ENCODE results near the gene CDC7.
"Not testable (repeated sequence)": the region's sequence is repeated elsewhere in the genome, so short reads cannot be mapped to it uniquely, and the experiment has no call there.

CDC7 gene

DNA sequence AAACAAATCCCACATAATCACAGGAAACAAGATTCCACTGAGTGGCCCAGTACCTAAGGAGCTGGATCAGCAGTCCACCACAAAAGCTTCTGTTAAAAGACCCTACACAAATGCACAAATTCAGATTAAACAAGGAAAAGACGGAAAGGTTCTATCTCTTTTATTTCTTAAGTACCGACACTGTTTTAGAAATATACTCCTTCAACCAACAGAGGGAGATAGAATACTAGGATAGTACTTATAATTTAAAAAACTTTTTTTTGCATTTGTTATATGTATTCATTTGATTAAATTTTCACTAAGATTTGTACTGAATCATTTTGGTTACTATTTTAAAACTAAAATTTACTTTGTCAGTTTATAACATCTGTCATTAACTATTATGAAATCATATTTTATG lies 12.5 kb downstream of the CDC7 start:
- no peak for DNase-seq

DNA sequence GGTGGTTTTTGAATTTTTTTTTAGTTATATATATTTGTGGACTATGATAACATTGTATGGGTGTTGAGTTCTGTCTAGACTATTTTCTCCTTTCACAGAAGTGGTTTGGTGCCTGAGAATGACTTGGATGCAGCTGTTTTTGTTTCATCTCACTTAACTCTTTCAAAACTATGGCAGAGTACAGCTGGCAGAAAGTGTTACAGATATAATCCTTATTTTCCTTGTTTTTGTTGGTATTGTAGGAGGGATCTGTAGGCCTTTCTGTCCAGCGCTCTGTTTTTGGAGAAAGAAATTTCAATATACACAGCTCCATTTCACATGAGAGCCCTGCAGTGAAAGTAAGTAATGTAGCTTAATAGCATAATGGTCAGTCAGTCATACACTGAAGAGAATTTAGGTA lies 13.1 kb downstream of the CDC7 start:
- DNase-seq = no peak

DNA sequence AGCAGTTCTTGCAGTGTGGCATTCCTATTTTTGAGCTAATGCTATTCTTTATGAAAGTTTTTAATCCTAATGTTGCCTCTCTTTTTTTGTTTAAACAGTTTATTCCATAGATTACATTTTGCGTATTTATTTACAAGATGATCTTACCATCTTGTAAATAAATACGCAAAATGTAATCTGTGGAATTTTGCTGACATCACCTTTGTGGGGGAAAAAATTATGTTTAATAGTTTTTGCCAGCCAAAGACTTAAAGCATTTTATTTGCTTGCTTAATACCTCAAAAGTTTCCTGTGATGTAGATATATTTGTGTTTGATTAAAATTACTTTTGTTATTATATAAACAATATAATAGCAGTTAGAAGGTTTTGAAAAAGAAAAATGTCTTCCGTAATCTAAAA lies 15.3 kb downstream of the CDC7 start:
- no peak for DNase-seq

DNA sequence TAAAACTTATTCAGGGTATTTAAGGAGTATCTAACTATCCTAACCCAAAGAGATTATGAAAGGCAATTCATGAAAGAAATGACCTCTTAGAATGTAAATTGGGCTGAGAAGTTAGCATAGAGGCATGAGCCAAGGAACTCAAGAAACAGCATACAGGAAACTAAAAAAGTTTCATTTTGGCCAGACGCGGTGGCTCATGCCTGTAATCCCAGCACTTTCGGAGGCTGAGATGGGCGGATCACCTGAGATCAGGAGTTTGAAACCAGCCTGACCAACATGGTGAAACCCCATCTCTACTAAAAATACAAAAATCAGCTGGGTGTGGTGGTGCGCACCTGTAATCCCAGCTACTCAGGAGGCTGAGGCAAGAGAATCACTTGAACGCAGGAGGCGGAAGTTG lies 16.0 kb downstream of the CDC7 start:
- not testable (repeated sequence) for DNase-seq

DNA sequence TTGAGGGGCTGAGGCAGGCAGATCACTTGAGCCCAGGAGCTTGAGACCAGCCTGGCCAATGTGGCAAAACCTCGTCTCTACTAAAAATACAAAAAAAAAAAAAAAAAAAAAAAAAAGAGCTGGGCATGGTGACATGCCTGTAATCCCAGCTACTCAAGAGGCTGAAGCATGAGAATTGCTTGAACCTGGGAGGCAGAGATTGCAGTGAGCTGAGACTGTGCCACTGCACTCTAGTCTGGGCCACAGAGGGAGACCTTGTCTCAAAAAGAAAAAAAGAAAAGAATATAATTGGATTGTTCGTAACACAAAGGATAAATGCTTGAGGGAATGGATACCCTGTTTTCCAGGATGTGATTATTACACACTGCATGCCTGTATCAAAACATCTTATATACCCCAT lies 18.5 kb downstream of the CDC7 start:
- not testable (repeated sequence) for DNase-seq

DNA sequence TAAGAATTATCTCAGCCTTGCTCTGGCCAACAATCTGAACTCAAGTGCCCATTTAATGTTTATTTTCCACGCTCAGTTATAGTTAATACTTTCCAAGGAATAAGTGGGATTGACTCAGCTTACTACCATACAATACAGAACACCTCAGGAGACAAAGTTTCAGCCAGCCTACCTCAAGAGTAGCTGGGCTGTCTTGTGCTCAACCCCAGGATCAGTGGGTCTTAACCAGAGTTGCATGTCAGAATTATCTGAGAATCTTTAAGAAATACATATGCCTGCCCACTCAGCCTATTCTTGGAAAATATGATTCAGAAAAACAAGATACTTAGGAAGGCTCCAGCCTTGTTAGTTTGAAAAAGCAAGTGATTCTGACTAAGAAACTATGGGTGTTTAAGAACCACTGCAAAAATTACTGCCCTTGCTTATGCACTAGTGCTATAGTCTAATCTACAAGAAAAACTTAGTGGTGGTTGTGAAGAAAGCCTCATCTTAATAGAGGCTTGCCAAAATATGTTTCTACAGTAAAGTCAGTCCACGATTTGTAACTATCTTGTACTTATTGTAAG lies 20.4 kb downstream of the CDC7 start:
- no peak for DNase-seq

DNA sequence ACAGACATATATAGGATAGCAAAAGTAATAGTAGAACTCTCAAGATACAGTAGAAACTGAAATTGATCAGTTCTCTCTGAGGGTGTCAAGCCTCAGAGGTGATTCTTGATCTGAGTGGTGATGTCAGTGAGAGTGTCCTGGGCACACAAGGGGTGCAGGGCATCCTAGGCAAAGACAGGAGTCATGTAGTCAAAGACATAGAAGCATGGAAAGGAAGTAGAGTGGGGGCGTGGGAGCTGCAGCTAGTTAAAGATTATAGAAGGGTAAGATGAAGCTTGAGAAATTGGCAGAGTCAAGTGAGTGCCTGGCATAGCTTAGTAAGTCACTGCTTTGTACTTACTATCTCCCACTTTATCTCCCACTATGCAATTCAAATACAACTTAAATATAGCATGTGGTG lies 22.8 kb downstream of the CDC7 start:
- DNase-seq = no peak

DNA sequence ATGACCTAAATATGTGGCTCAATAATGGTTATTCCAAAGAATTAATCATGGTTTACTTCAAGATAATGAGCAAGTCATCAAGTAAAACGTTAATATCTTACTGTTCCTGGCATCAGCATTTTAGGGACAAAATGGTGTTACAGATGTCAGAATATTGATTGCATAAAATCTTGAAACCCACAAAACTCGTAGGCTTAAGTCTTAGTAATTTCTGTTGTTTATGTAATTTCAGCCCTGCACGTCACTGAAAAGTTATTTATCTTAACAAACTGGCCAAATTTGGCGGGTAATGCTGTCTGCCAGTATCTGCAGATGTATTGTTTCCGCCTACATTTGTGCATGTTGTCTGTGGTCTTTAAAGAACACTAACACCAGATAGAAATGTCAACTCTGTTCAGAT lies 25.8 kb downstream of the CDC7 start:
- DNase-seq = no peak

DNA sequence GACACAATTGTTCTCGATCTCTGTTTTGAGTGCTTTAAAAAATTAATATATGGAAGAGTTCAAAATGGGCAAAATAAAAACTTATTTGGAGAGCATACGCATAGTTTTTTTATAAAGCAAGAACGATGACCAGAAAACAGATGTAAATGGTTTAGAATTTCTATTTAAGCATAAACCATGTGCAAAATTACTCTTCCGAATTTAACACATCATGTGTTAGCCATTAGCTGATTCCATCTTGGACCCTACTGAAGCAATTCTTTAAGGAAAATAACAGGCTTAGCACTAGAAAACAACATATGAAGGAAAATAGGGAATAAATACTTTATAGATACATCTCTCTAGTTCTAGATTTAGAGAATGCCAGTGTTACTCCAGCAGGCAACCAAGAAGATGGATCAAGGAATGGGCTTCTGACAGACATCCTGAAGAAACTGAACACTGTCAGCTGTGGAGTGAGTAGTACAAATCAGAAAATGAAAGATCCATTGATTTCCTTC lies 26.7 kb downstream of the CDC7 start:
- no peak for DNase-seq

DNA sequence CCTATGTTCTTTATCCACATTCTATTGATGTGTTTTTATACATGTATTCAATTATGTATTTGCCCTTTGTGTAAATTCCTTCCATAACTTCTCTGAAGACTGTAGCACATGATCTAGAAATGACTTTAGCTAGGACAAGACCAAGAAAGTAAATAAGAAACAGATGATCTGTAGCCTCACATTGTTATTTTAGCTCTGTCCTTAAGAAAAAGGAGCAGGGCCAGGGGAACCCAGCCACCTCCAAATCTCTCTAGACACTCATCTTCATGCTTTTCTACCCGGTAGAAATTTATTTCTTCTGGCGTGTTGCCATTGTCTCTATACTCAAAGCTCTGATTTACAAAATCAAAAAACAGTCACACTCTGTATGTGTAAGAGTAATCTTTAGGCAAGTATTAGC lies 27.1 kb downstream of the CDC7 start:
- DNase-seq = no peak

DNA sequence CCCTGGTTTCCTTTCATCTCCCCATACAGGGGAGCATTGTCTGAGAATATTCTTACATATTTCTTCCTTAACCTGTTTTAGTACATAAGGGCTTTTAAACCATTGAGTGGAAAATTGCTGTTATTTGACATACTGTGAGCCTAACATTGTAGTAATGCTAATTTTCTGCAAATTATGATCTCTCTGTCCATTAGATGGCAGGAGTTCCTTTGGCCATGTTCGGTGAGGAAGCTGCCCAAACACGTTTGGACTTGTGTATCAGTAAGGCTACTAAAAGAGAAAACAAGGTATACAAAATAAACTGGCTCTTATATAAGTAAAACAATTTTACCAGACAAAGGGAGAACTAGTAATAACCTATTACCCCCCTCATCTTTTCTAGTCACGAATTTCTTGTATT lies 29.2 kb downstream of the CDC7 start:
- DNase-seq = no peak

DNA sequence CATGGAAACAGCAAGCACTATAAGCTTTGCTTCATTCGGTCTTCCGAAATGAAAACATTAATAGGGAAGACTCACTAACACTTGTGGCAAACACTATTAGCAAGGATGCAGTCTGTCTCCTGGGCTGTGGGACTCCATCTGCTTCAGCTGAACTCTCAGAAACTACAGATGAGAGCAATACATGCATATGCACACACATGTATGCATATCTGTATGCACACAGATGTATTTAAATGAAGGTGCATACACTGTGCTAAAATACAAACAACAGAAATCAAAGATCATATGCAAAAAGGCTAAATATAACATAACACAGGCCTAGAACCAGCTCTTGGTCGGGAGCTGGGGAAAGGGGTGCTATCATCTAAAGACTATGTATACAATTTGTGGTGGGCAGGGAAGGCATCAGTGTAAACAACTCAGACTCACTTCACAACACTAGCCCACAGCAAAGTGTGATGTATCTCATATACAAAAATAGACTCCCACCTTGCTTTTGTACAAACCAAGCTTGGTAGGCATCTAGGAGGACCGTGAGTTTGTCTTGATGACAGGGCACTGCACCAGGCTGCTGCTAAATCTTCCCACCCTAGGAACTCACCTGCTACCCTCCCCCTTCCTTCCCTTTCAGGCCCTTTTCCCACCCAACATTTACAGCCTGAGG lies 32.8 kb downstream of the CDC7 start:
- DNase-seq = no peak

DNA sequence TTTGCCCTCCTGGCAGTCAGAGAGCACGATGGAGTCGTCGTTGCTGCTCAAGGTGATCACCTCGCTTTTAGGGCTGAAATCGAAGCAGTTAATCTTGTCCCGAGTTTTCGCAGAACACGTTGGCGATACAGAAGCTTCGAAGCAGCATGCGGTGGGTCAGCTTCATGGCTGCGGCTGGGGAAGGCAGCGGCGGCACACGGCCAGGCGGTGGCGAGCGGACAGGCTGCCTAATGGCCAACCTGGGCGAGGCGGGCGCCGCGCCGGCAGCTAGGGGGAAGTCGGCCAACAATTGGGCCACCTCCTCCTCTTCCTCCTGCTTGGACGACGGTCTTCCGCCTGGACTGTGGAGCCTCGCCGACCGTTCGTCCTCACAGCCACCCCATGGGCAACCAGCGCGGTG lies 34.8 kb downstream of the CDC7 start:
- no peak for DNase-seq

DNA sequence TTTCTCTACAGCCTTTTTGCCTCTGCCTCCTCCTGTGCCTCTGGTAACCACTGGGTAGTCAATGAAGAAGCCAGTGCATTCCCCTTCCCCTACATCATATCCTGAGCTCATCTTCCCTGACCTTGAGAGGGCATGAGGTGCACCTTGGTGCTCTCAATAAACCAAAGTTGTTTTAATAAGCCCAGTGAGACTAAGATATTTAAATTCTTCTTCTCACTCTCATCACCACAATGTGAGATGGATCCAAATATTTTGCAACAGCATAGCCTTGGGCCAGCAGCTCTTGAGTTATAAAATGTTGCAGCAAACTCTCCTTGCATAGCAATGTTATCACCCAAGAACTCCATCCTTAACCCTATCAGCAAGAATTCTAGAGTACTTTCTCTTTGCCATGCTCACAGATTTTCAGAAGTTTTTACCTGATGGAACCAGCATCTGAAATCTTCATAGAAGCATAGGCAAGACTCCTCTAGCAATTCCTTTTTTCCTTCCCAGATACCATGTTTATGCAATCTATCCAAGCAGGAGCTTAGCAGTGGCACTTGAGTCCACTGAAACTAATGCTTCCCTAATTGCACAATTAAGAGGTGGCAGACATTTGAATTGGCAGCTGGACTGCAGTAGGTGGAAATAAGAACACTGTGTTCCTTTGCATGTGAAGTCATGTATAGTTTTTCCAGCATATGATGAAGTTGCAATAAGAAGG lies 36.8 kb downstream of the CDC7 start:
- DNase-seq = no peak

DNA sequence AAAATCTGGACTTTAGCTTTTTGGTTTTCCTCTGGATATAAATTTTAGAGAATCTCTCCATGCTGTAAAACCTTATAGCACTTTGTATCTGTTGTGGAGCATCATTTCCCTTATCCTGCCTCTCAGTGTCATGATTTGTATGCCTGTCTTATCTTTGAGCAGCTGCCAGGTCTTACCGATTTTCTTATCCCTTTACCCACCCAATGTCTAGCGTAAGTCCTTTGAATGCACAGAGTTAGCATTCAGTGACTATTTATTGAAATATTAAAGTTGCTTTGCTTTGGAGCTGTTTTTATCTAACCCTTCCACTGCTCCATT lies 37.3 kb downstream of the CDC7 start:
- DNase-seq = no peak

DNA sequence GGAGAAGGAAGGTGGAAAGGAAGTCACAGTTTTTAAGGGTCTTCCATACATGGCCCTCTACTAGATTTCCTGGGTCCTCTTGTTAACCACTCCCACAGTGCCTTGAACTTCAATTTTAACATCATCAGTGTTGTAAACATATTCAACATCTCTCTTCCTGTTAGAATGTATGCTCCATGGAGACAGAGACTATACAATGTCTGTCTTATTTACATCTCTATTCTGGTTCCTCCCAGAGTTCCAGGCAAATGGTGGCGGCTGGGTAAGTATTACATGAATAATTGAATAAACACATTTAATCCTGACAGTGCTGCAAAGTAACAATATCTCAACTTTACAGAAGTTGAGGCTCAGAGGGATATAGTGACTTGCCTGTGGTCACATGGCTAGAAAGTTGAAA lies 40.3 kb downstream of the CDC7 start:
- no peak for DNase-seq

DNA sequence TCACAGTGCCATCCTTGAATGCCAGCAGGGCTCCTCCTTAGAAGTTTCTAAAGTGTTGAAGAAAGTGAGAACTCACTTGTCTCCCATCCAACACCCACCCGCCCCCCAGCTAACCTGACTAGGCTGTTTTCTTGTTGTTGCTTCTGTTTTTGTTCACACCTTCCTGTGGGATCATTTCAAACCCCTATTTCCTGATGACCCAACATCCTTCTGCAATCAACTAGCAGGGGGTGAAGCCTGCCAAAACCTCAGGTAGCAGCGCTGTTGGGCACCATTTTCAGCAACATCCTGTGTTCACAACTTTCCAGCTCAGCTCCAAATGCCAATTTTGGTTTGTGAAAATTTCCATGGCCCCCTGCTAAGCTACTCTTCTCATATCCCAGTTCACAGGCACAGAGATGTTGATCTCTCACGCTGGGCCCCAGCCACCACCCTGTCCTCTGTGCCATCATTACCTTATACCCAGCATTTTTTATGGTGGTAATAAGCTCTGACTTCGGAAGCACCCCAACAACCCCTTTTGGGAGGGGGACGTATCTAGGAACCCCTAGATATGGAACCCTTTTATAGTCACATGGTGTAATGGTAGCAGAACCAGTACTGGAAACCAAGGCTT lies 41.4 kb downstream of the CDC7 start:
- no peak for DNase-seq

DNA sequence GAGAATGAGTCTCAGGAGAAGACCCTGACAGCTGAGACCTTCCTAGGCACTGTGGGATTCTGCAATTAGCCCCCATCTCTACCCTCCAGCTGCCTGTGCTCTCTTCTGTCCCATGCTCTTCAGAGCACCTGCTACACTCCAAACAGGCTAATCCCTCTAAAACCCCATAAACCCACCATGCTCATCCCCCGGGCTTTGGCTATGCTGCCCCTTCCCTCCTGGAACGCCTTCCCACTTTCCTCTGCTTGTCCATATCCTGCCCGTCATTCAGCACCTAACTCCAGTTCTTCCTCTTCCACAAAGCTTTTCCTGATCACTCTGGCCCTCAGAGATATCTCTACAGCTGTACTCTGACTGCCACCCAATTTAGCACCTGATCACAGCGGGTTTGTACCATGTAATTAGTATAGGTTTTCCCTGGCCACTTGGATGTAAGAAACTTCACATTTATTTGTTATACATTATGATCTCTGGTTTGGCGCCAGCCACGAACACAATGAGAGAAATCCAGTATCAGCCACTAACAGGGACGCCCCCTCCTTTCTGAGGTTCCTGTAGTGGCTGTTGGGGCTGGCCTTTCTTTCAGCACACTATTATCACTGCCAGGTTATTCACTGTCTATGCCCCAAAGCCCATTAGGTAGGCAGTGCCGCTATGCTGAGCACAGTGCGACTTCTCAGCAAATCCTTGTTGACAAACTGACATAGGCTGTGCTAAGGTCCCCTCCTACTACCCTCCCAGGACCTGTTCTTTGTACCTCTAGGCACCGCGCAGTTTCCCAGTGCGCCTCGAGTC lies 45.1 kb downstream of the CDC7 start:
- no peak for DNase-seq

DNA sequence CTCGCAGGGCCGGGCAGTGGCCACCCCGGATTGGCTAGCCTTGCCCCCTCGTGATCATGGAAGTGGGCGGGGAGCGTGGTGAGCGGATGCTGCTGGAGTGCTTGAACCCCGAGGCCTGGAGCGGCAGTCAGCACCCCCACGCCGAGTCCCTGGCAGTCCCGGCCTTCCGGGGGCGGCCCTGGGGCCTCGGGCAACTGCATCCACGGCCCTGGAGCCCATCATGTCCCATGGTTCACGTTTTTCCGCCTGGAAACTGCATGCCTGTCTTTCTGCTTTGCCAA lies 45.6 kb downstream of the CDC7 start:
- DNase-seq = no peak

DNA sequence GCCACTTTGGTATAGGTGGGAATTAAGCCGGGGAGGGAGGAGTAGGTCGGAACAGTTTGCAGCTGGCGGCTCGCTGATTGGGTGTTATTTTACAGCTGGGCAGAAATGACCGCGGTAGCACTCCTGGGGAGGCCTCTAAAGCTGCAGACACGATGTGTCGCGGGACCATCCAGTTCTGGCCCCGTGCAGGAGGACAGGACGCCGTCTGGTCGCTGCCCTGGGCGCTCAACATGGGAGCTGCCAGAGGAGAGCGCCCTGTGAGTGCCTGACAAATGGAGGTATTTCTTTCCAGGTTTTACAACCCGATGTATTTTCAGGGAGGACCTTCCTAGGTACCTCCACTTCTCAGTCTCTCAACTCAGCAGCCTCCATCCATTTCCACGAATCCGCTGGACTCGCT lies 46.2 kb downstream of the CDC7 start:
- DNase-seq = no peak

DNA sequence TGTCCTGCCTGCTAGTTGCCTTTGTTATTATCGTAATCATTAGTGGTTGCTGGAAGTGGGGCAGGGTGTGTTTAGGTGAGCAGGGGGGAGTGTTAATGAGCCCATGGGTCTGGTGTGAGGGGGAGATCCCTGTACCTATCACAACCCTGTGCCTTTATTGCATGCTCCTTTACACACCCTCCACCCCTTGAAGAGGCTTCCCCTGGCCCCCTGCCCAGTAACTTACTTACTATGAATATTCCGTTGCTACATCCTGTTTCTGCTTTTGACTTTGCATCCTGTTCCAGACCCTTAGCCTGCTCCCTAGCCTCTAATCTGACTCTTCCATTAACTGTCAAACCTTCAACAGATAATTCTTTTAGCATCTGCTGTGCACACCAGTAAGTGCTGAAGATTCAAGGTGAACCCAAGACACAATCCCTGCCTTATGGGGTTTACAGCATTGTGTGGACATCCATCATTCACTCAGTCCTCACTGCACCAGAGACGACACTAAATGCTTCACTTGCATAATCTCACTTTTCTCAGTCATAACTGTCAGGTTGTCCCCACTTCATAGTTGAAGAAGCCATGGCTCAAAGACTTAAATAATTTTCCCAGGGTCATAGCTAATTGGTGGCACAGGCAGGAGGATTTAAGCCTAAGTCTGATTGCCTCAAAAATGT lies 47.9 kb downstream of the CDC7 start:
- no peak for DNase-seq

DNA sequence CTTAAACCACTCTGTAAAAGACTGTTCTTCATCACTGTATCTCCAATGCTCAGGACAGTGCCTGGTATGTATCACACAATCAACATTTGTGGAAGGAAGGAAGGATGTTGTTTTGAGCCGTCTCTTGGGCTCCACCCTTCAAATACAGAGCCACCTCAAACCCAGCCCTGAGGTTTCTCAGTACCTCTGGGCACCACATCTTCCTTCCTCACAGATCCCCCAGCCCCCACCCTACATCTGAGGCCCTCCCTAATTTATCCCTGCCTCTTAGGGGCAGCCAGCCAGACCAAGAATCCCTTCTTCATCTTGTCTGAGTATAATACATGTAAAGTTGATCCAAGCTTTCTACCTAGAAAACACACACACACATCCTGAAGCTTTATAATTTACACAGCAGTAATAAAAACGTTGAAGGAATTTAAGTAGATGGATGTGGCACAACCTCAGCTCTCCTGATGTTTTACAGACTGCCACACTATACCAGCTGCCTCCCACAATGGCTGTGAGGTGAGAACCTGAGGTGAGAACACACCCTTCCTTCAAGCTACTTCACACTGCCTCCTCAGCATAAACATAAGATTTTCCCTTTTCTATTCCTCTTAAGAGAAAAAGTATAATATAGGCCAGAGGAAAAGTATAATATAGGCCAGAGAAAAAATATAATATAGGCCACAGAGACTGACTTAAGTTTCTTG lies 48.5 kb downstream of the CDC7 start:
- no peak for DNase-seq

All from cortex of kidney (tissue), 1 donor.